DND-41 (cell line): ENCODE results near the gene LRRC27.

Source experiments
- CTCF ChIP-seq: IDR thresholded peaks from 2 replicates; pipeline ENCODE4 v1.5.1; 2012; ENCODE audit warnings: borderline replicate concordance, low read length, moderate library complexity, mild to moderate bottlenecking; ENCODE audit not compliant: poor library complexity, severe bottlenecking; ENCODE audit errors: extremely low read depth
- EZH2 ChIP-seq: IDR thresholded peaks from 3 replicates; pipeline ENCODE4 v1.6.1; 2012; ENCODE audit warnings: borderline replicate concordance, low read depth, mild to moderate bottlenecking, moderate library complexity, low read length, inconsistent platforms; ENCODE audit not compliant: severe bottlenecking

- no peak for TF ChIP-seq CTCF
- TF ChIP-seq EZH2, result no peak
Measured at GRCh38 chr10:132305654-132306342, 26.2 kb upstream of the LRRC27 start.
